HEK293T (cell line): Measurements from ENCODE around the gene TUBD1.

Experiments
- ARNT ChIP-seq: fragments of 450-650 bp; IDR thresholded peaks from 2 replicates; pipeline ENCODE4 v1.6.1; 2017; ENCODE audit warnings: mild to moderate bottlenecking
- FOXM1 ChIP-seq: fragments of 450-650 bp; IDR thresholded peaks from 2 replicates; pipeline ENCODE4 v1.6.1; 2017; ENCODE audit warnings: mild to moderate bottlenecking, borderline replicate concordance
- L3MBTL2 ChIP-seq: fragments of 450-650 bp; conservative IDR thresholded peaks from 2 replicates; pipeline ENCODE4 v1.6.1; 2016; ENCODE audit warnings: mild to moderate bottlenecking
- LEF1 ChIP-seq: fragments of 450-650 bp; IDR thresholded peaks from 2 replicates; pipeline ENCODE4 v1.6.1; 2017; ENCODE audit warnings: mild to moderate bottlenecking, borderline replicate concordance
- NFRKB ChIP-seq: fragments of 450-650 bp; IDR thresholded peaks from 2 replicates; pipeline ENCODE4 v1.6.1; 2016; ENCODE audit warnings: mild to moderate bottlenecking, moderate library complexity
- SP1 ChIP-seq: fragments of 450-650 bp; IDR thresholded peaks from 2 replicates; pipeline ENCODE4 v1.6.1; 2017
- SUZ12 ChIP-seq: fragments of 450-650 bp; IDR thresholded peaks from 2 replicates; pipeline ENCODE4 v1.6.1; 2016; ENCODE audit warnings: mild to moderate bottlenecking
- TF ChIP-seq, protein P1 (sequence below): fragments of 450-650 bp; IDR thresholded peaks from 2 replicates; pipeline ENCODE4 v1.6.1; 2016

DNA sequence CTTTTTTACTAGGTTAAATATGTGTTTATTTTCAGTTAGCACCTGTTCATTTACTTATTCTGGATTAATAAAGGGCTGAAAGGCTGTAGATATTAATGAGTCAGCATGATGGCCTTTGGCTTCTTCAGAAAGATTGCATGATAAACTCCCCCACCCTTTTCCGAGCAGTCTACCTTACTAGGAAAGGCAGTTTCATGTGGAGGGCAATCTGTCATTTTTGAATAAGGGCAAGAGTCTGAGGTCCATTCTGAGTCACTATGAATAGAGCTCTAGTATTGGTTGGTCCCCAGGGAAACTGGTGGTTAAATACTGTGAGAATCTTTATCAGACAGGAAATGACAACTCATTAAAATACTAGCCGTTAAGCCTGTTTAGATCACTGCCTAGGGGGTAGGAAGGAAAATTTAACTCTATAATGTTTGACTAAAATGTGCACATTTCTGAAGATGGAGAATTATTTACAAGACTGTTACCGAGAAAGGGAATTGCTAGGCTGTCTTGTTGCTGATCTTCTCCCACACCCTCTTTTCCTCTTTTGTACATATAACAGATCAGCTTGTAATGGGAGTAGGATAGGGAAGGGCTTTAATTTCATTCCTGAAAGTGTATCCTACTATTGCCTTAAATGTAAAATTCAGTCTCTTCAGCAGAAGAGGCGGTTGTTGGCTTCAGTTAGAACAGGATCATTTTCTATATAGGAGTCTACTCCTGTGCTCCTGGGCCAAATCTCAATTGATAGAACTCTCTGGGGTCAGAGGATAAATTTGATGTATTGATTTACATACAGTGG, 63.3 kb downstream of the TUBD1 start:
- TF ChIP-seq ARNT (no peak), FOXM1 (no peak), NFRKB (no peak), LEF1 (no peak), SUZ12 (no peak), SP1 (no peak), L3MBTL2 (no peak)
- TF ChIP-seq, protein P1, sequence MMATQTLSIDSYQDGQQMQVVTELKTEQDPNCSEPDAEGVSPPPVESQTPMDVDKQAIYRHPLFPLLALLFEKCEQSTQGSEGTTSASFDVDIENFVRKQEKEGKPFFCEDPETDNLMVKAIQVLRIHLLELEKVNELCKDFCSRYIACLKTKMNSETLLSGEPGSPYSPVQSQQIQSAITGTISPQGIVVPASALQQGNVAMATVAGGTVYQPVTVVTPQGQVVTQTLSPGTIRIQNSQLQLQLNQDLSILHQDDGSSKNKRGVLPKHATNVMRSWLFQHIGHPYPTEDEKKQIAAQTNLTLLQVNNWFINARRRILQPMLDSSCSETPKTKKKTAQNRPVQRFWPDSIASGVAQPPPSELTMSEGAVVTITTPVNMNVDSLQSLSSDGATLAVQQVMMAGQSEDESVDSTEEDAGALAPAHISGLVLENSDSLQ: no peak
